HCT116 (cell line): ENCODE data around the gene MGST1. TPM values are rescaled to one million over a fixed set of nuclear protein-coding genes. Genes with fewer than 3 reads are reported as not detected.

Source experiments
- ATAC-seq: fragments of 200-7000 bp; cut with Tn5 transposase; 2 replicates; pipeline ENCODE4 v1.9.1; 2020; ENCODE audit warnings: mild to moderate bottlenecking, moderate library complexity
- BruUV-seq: library from RNA; stranded (reverse); fragments of 400-500 nt; replicated peaks from 2 replicates; lab custom pipeline; 2021; lab: Mats Ljungman, UMichigan
- CTCF ChIA-PET: fragments of 300-600 bp; sonication (Branson Sonifier 250); formaldehyde crosslinking; loops from one replicate; lab custom pipeline; 2021; ENCODE audit warnings: antibody characterized with exemption; lab: Charles Lee
- POLR2A ChIA-PET: fragments of 300-600, 350-600 bp; sonication (Branson Sonifier 250); formaldehyde crosslinking; loops from one replicate; lab custom pipeline; 2021; ENCODE audit warnings: antibody characterized with exemption; lab: Charles Lee
- RAD21 ChIA-PET, 2 experiments: fragments of 300-600 bp; sonication (Branson Sonifier 250); formaldehyde crosslinking; loops; one replicate each; lab custom pipeline; 2023; ENCODE audit warnings: low total read pairs in 2 of 2; ENCODE audit not compliant: uncharacterized antibody in 2 of 2, unreplicated experiment in 2 of 2, low non-redundant PET in 1 of 2; lab: Charles Lee
- DNase-seq: peaks from one replicate; pipeline ENCODE4 v3.0.0-alpha.2; 2010; ENCODE audit warnings: low read depth, low spot score
- H2AFZ ChIP-seq: fragments of 200-600 bp; shearing (Covaris generic), sonication (generic); 2 replicates; pipeline ENCODE4 v1.6.1; 2017; ENCODE audit warnings: low read depth, mixed run types, mixed read lengths, antibody characterized with exemption, low read length; ENCODE audit not compliant: poor library complexity, severe bottlenecking
- H3K27ac ChIP-seq: 2 replicates; pipeline ENCODE4 v1.5.1; 2012; ENCODE audit warnings: low read depth, low read length
- H3K27me3 ChIP-seq: fragments of 200-600 bp; sonication (generic); 2 replicates; pipeline ENCODE4 v1.6.1; 2016; ENCODE audit warnings: mixed run types, low read length, mixed read lengths; ENCODE audit not compliant: insufficient read depth
- H3K36me3 ChIP-seq, 2 experiments: fragments of 200-500 bp in 1 of 2; fragments of 200-600 bp in 1 of 2; sonication (Bioruptor generic) in 1 of 2; sonication (generic) in 1 of 2; 2 replicates each; pipeline versions ENCODE4 v1.5.1 to v1.6.1; 2014 to 2016; ENCODE audit warnings: low read length in 2 of 2, inconsistent platforms in 1 of 2, mixed read lengths in 1 of 2, mixed run types in 1 of 2; ENCODE audit not compliant: insufficient read depth in 2 of 2, control insufficient read depth in 1 of 2
- H3K4me1 ChIP-seq, 2 experiments: fragments of 200-600 bp in 1 of 2; sonication (generic) in 1 of 2; 2 replicates each; pipeline versions ENCODE4 v1.5.1 to v1.6.1; 2012 to 2017; ENCODE audit warnings: low read length in 2 of 2, inconsistent platforms in 1 of 2, mild to moderate bottlenecking in 1 of 2, mixed read lengths in 1 of 2, mixed run types in 1 of 2, moderate library complexity in 1 of 2; ENCODE audit not compliant: insufficient read depth in 2 of 2, control insufficient read depth in 1 of 2
- H3K4me2 ChIP-seq: fragments of 200-600 bp; sonication (generic); 2 replicates; pipeline ENCODE4 v1.6.1; 2017; ENCODE audit warnings: mixed run types, low read length, mixed read lengths
- H3K4me3 ChIP-seq, 2 experiments: fragments of 200-600 bp in 1 of 2; sonication (generic) in 1 of 2; replicated peaks in 1 of 2; 2 replicates each; pipeline ENCODE4 v1.5.1; 2011 to 2016; ENCODE audit warnings: low read length in 2 of 2, control low read depth in 1 of 2, low read depth in 1 of 2, mild to moderate bottlenecking in 1 of 2, mixed read lengths in 1 of 2, mixed run types in 1 of 2
- H3K79me2 ChIP-seq: fragments of 200-600 bp; sonication (generic); 2 replicates; pipeline ENCODE4 v1.6.1; 2017; ENCODE audit warnings: mild to moderate bottlenecking, mixed run types, low read length, moderate library complexity, mixed read lengths; ENCODE audit not compliant: insufficient read depth
- H3K9ac ChIP-seq: fragments of 200-600 bp; sonication (generic); 2 replicates; pipeline ENCODE4 v1.6.1; 2016; ENCODE audit warnings: low read length, mixed read lengths
- H3K9me2 ChIP-seq: fragments of 200-600 bp; sonication (generic), shearing (Covaris generic); 2 replicates; pipeline ENCODE4 v1.6.1; 2017; ENCODE audit warnings: mixed run types, mild to moderate bottlenecking, moderate library complexity; ENCODE audit not compliant: insufficient read depth
- H3K9me3 ChIP-seq, 2 experiments: fragments of 200-500 bp in 1 of 2; fragments of 200-600 bp in 1 of 2; sonication (Bioruptor generic) in 1 of 2; sonication (generic) in 1 of 2; 2 replicates each; pipeline ENCODE4 v1.6.1; 2014 to 2017; ENCODE audit warnings: low read length in 2 of 2, mixed read lengths in 2 of 2, inconsistent platforms in 1 of 2, low read depth in 1 of 2, mild to moderate bottlenecking in 1 of 2, mixed run types in 1 of 2, moderate library complexity in 1 of 2; ENCODE audit not compliant: control insufficient read depth in 1 of 2, insufficient read depth in 1 of 2
- H4K20me1 ChIP-seq: fragments of 200-600 bp; sonication (generic), shearing (Covaris generic); 2 replicates; pipeline ENCODE4 v1.6.1; 2017; ENCODE audit warnings: mixed run types, mild to moderate bottlenecking, moderate library complexity; ENCODE audit not compliant: insufficient read depth
- CBX3 ChIP-seq: IDR thresholded peaks from 2 replicates; pipeline ENCODE4 v1.6.1; 2012; ENCODE audit warnings: low read depth
- EGR1 ChIP-seq: IDR thresholded peaks from 2 replicates; pipeline ENCODE4 v1.6.1; 2012; ENCODE audit warnings: low read depth
- ELF1 ChIP-seq: IDR thresholded peaks from 2 replicates; pipeline ENCODE4 v1.6.1; 2012; ENCODE audit warnings: low read depth, borderline replicate concordance
- EZH2 ChIP-seq: fragments of 200-600 bp; sonication (generic); IDR thresholded peaks from 2 replicates; pipeline ENCODE4 v1.6.1; 2017; ENCODE audit warnings: antibody characterized with exemption, mixed run types
- EZH2phosphoT487 ChIP-seq: fragments of 200-600 bp; IDR thresholded peaks from 2 replicates; pipeline ENCODE4 v1.6.1; 2018; ENCODE audit warnings: antibody characterized with exemption, borderline replicate concordance
- POLR2AphosphoS5 ChIP-seq: IDR thresholded peaks from 2 replicates; pipeline ENCODE4 v1.6.1; 2011; ENCODE audit warnings: mild to moderate bottlenecking, low read depth, low read length, moderate library complexity
- REST ChIP-seq: IDR thresholded peaks from 2 replicates; pipeline ENCODE4 v1.6.1; 2012; ENCODE audit warnings: low read depth
- SIN3A ChIP-seq: IDR thresholded peaks from 2 replicates; pipeline ENCODE4 v1.6.1; 2012; ENCODE audit warnings: low read depth
- SP1 ChIP-seq: IDR thresholded peaks from 2 replicates; pipeline ENCODE4 v1.6.1; 2012; ENCODE audit warnings: low read depth
- SRF ChIP-seq: IDR thresholded peaks from 2 replicates; pipeline ENCODE4 v1.6.1; 2012; ENCODE audit warnings: low read depth
- YY1 ChIP-seq: IDR thresholded peaks from 2 replicates; pipeline ENCODE4 v1.6.1; 2011; ENCODE audit warnings: low read length, low read depth, moderate library complexity, mild to moderate bottlenecking; ENCODE audit not compliant: insufficient replicate concordance; ENCODE audit errors: extremely low read depth
- intact Hi-C: fragments of 100-400 bp; cut with micrococcal nuclease; formaldehyde crosslinking; loops from 2 replicates; pipeline ENCODE4 v1.10.0; 2022
- total RNA-seq: library from RNA; stranded (reverse); gene quantifications from one replicate; pipeline ENCODE4 v1.2.1, GENCODE V29; 2021; ENCODE audit not compliant: unreplicated experiment
- TF ChIP-seq, protein P1 (sequence below): IDR thresholded peaks from 2 replicates; pipeline ENCODE4 v1.6.1; 2011; ENCODE audit warnings: mild to moderate bottlenecking, low read length, moderate library complexity; ENCODE audit not compliant: insufficient replicate concordance; ENCODE audit errors: extremely low read depth
- TF ChIP-seq, protein P2 (sequence below), 3 experiments: fragments of 200-600 bp in 1 of 3; sonication (generic) in 1 of 3; IDR thresholded peaks in 2 of 3; conservative IDR thresholded peaks in 1 of 3; 2 replicates each; pipeline ENCODE4 v1.5.1; 2012 to 2017; ENCODE audit warnings: low read depth in 2 of 3, low read length in 2 of 3, antibody characterized with exemption in 1 of 3, borderline replicate concordance in 1 of 3, control low read depth in 1 of 3, mild to moderate bottlenecking in 1 of 3, mixed read lengths in 1 of 3, mixed run types in 1 of 3, moderate library complexity in 1 of 3; ENCODE audit not compliant: insufficient read depth in 1 of 3

Gene MGST1
- total RNA-seq, 1 experiment from 2014 or later: 111 TPM

GRCh38 chr12:16361142-16361783 lies 13.8 kb downstream of the MGST1 start:
- Histone ChIP-seq H3K9me2 (no peaks in the 10 kb centered on the region), H4K20me1 (no peaks in the 10 kb centered on the region), H3K27ac (no peak overlapping the region), H3K9me3 (no peaks in the 10 kb centered on the region), H3K4me3 (no peak overlapping the region), H3K4me1 (no peaks in the 10 kb centered on the region), H3K36me3 (peaks cover 21 to 27% of the 10 kb centered on the region in 2 experiments)
- RAD21 ChIA-PET: no interaction called here
- intact Hi-C loops: no loop called here
- TF ChIP-seq, protein P1, sequence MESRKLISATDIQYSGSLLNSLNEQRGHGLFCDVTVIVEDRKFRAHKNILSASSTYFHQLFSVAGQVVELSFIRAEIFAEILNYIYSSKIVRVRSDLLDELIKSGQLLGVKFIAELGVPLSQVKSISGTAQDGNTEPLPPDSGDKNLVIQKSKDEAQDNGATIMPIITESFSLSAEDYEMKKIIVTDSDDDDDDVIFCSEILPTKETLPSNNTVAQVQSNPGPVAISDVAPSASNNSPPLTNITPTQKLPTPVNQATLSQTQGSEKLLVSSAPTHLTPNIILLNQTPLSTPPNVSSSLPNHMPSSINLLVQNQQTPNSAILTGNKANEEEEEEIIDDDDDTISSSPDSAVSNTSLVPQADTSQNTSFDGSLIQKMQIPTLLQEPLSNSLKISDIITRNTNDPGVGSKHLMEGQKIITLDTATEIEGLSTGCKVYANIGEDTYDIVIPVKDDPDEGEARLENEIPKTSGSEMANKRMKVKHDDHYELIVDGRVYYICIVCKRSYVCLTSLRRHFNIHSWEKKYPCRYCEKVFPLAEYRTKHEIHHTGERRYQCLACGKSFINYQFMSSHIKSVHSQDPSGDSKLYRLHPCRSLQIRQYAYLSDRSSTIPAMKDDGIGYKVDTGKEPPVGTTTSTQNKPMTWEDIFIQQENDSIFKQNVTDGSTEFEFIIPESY: no peak
- no peak for TF ChIP-seq CBX3
- no peak for TF ChIP-seq REST
- TF ChIP-seq POLR2AphosphoS5: no peak
- TF ChIP-seq SIN3A: no peak
- TF ChIP-seq YY1: no peak
- TF ChIP-seq EZH2: no peak
- no peak for TF ChIP-seq ELF1
- TF ChIP-seq SRF: no peak
- no peak for TF ChIP-seq EGR1
- no peak for TF ChIP-seq SP1
- TF ChIP-seq EZH2phosphoT487: no peak
- TF ChIP-seq, protein P2, sequence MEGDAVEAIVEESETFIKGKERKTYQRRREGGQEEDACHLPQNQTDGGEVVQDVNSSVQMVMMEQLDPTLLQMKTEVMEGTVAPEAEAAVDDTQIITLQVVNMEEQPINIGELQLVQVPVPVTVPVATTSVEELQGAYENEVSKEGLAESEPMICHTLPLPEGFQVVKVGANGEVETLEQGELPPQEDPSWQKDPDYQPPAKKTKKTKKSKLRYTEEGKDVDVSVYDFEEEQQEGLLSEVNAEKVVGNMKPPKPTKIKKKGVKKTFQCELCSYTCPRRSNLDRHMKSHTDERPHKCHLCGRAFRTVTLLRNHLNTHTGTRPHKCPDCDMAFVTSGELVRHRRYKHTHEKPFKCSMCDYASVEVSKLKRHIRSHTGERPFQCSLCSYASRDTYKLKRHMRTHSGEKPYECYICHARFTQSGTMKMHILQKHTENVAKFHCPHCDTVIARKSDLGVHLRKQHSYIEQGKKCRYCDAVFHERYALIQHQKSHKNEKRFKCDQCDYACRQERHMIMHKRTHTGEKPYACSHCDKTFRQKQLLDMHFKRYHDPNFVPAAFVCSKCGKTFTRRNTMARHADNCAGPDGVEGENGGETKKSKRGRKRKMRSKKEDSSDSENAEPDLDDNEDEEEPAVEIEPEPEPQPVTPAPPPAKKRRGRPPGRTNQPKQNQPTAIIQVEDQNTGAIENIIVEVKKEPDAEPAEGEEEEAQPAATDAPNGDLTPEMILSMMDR (IDR thresholded peaks at IDR 0.05 in 2 of 3, conservative IDR thresholded peaks at IDR 0.05 in 1 of 3; ENCODE audit: borderline replicate concordance in 1 of 3, insufficient read depth in 1 of 3, low read depth in 2 of 3, low read length in 2 of 3): no peak
- TF ChIP-seq, all 23 proteins: peak for 0
- ChIA-PET CTCF (no interaction called here), POLR2A (no interaction called here)
- no TSS peak for BruUV-seq
- no peak overlapping the region for H3K9ac ChIP-seq
- peaks cover 13% of the 10 kb centered on the region; the same call in 1 of the 2 replicates for H3K79me2 ChIP-seq
- H3K4me2 ChIP-seq: no peak overlapping the region
- DNase-seq (no peak), ATAC-seq (no peak)
- H3K27me3 ChIP-seq: no peaks in the 10 kb centered on the region
- H2AFZ ChIP-seq: no peak overlapping the region
